Measurements from ENCODE around the gene ZCCHC7. TPM values are rescaled to one million over a fixed set of nuclear protein-coding genes. Genes with fewer than 3 reads are reported as not detected.
"Not testable (repeated sequence)": the region's sequence is repeated elsewhere in the genome, so short reads cannot be mapped to it uniquely, and the experiment has no call there.

ZCCHC7 gene
- total RNA-seq, 4 donors from 2014 or later: 4.8 to 11.2 (median 6.9) TPM

- no peak overlapping the region for H3K4me3 ChIP-seq
- TF ChIP-seq CTCF (IDR thresholded peaks at IDR 0.05 in 4 of 5, conservative IDR thresholded peaks at IDR 0.05 in 1 of 5) (no peak), POLR2A (IDR thresholded peaks at IDR 0.05) (no peak)
- intact Hi-C loops (cut with DNase I; ENCODE audit: low total_unique reads): no loop called here
- no peaks in the 10 kb centered on the region for H3K9me3 ChIP-seq
- H3K27me3 ChIP-seq: no peaks in the 10 kb centered on the region
- in situ Hi-C loops (cut with MboI; ENCODE audit: low sequenced_read_pairs in 4 of 4): loop anchor here in 1 of 4 donors (10.0 kb wide), 1 partner anchor 56 kb away; no protein-coding TSS in a partner anchor
- peaks cover 16 to 33% of the 10 kb centered on the region in 2 donors for H3K4me1 ChIP-seq
- no peak for ATAC-seq
- no peak for DNase-seq
- no peak overlapping the region for H3K27ac ChIP-seq
- peaks cover 0 to 4% of the 10 kb centered on the region in 2 donors for H3K36me3 ChIP-seq
These were observed 78.5 kb downstream of the ZCCHC7 start for GRCh38 chr9:37198831-37199230.

- Histone ChIP-seq H3K4me1 (peaks cover 16 to 33% of the 10 kb centered on the region in 2 donors), H3K27ac (no peak overlapping the region), H3K9me3 (no peaks in the 10 kb centered on the region), H3K36me3 (peaks cover 0 to 7% of the 10 kb centered on the region in 2 donors), H3K27me3 (no peaks in the 10 kb centered on the region), H3K4me3 (no peak overlapping the region)
- ATAC-seq (no peak), DNase-seq (no peak)
- in situ Hi-C loops (cut with MboI; ENCODE audit: low sequenced_read_pairs in 4 of 4): no loop called here
- intact Hi-C loops (cut with DNase I; ENCODE audit: low total_unique reads): no loop called here
- TF ChIP-seq POLR2A (IDR thresholded peaks at IDR 0.05) (no peak), CTCF (IDR thresholded peaks at IDR 0.05 in 4 of 5, conservative IDR thresholded peaks at IDR 0.05 in 1 of 5) (no peak)
These were observed 80.1 kb downstream of the ZCCHC7 start for GRCh38 chr9:37200433-37201005.

- Histone ChIP-seq H3K27ac (no peak overlapping the region), H3K4me1 (peaks cover 12 to 27% of the 10 kb centered on the region in 2 donors), H3K9me3 (no peaks in the 10 kb centered on the region), H3K27me3 (no peaks in the 10 kb centered on the region), H3K36me3 (peaks cover 0 to 7% of the 10 kb centered on the region in 2 donors), H3K4me3 (no peak overlapping the region)
- no peak for DNase-seq
- ATAC-seq: no peak
- TF ChIP-seq CTCF (IDR thresholded peaks at IDR 0.05 in 4 of 5, conservative IDR thresholded peaks at IDR 0.05 in 1 of 5): no peak
- no peak for TF ChIP-seq POLR2A (IDR thresholded peaks at IDR 0.05)
- in situ Hi-C loops (cut with MboI; ENCODE audit: low sequenced_read_pairs in 4 of 4): no loop called here
- intact Hi-C loops (cut with DNase I; ENCODE audit: low total_unique reads): no loop called here
These were observed 81.2 kb downstream of the ZCCHC7 start for GRCh38 chr9:37201581-37201980.

- ATAC-seq (no peak), DNase-seq (no peak)
- in situ Hi-C loops (cut with MboI; ENCODE audit: low sequenced_read_pairs in 4 of 4): no loop called here
- Histone ChIP-seq H3K27me3 (no peaks in the 10 kb centered on the region), H3K36me3 (peaks cover 0 to 7% of the 10 kb centered on the region in 2 donors), H3K4me3 (no peak overlapping the region), H3K27ac (no peak overlapping the region), H3K9me3 (no peaks in the 10 kb centered on the region), H3K4me1 (peaks cover 7 to 22% of the 10 kb centered on the region in 2 donors)
- intact Hi-C loops (cut with DNase I; ENCODE audit: low total_unique reads): no loop called here
- TF ChIP-seq CTCF (IDR thresholded peaks at IDR 0.05 in 4 of 5, conservative IDR thresholded peaks at IDR 0.05 in 1 of 5) (no peak), POLR2A (IDR thresholded peaks at IDR 0.05) (no peak)
These were observed 81.7 kb downstream of the ZCCHC7 start for GRCh38 chr9:37202091-37202490.

DNA sequence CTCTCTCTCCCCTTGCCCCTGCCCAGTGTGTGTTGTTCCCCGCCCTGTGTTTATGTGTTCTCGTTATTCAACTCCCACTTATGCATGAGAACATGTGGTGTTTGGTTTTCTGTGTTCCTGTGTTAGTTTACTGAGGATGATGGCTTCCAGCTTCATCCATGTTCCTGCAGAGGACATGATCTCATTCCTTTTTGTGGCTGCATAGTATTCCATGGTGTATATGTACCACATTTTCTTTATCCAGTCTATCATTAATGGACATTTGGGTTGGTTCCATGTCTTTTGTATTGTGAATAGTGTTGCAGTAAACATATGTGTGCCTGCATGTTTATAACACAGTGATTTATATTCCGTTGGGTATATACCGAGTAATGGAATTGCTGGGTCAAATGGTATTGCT is 83.1 kb downstream of the ZCCHC7 start:
- in situ Hi-C loops (cut with MboI; ENCODE audit: low sequenced_read_pairs in 4 of 4); DNase-seq; ATAC-seq; intact Hi-C loops (cut with DNase I; ENCODE audit: low total_unique reads); H3K27ac ChIP-seq; H3K4me3 ChIP-seq; H3K4me1 ChIP-seq; H3K27me3 ChIP-seq; H3K9me3 ChIP-seq: not testable (repeated sequence)
- peaks cover 0 to 14% of the 10 kb centered on the region in 2 donors for H3K36me3 ChIP-seq

Measured in gastrocnemius medialis (tissue), 4 donors.